Fibroblast of lung (primary cell): ENCODE data around the gene WDR83.

Source experiments
- EZH2 ChIP-seq: IDR thresholded peaks from 2 replicates; pipeline ENCODE4 v1.5.1; 2012; ENCODE audit warnings: low read length, control low read depth, mild to moderate bottlenecking; ENCODE audit errors: missing control alignments
- TF ChIP-seq, protein P1 (sequence below), 2 donors: IDR thresholded peaks in 1 of 2; conservative IDR thresholded peaks in 1 of 2; 1 replicate in 1 of 2; 2 replicates in 1 of 2; pipeline ENCODE4 v1.5.1; 2011 to 2012; ENCODE audit warnings: low read length in 2 of 2, control low read depth in 1 of 2, inconsistent platforms in 1 of 2, low read depth in 1 of 2, mild to moderate bottlenecking in 1 of 2

DNA sequence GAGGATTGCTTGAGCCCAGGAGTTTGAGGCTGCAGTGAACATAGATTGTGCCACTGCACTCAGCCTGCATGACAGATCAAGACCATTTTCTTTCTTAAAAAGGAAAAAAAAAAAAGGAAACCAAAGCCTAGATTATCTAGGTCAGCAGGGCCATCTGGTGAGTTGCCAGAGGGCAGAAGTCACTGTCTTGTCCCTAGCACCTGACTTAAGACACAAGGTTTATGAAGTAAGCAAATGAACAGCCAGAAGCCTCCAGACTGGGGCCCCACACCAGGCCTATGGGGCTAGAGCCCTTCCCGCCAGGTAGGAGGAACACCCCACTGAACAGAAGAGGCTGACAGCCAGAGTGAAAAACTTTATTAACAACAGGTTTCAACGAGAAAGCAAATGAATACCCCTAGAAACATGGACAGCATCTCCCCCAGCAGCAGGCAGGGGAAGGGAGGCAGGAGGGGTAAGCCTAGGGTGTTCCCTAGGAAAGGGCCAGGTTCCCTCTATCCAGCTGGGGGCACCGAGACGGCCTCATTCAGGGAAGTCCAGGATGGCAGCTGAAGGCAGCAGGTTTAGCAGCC is 1.2 kb downstream of the WDR83 start:
- TF ChIP-seq, protein P1, sequence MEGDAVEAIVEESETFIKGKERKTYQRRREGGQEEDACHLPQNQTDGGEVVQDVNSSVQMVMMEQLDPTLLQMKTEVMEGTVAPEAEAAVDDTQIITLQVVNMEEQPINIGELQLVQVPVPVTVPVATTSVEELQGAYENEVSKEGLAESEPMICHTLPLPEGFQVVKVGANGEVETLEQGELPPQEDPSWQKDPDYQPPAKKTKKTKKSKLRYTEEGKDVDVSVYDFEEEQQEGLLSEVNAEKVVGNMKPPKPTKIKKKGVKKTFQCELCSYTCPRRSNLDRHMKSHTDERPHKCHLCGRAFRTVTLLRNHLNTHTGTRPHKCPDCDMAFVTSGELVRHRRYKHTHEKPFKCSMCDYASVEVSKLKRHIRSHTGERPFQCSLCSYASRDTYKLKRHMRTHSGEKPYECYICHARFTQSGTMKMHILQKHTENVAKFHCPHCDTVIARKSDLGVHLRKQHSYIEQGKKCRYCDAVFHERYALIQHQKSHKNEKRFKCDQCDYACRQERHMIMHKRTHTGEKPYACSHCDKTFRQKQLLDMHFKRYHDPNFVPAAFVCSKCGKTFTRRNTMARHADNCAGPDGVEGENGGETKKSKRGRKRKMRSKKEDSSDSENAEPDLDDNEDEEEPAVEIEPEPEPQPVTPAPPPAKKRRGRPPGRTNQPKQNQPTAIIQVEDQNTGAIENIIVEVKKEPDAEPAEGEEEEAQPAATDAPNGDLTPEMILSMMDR (conservative IDR thresholded peaks at IDR 0.05 in 1 of 2, IDR thresholded peaks at IDR 0.05 in 1 of 2; ENCODE audit: low read depth in 1 of 2, low read length in 2 of 2): no peak
- TF ChIP-seq EZH2: no peak
